Activated naive CD4-positive, alpha-beta T cell treated with anti-CD3 and anti-CD28 coated beads for 36 hours (primary cell): ENCODE data around the gene ALOXE3. TPM values are rescaled to one million over a fixed set of nuclear protein-coding genes. Genes with fewer than 3 reads are reported as not detected.

Experiments
- CTCF ChIA-PET: fragments of 350-600 bp; sonication (Branson Sonifier 250); formaldehyde crosslinking; loops from one replicate; lab custom pipeline; 2021; ENCODE audit warnings: antibody characterized with exemption; lab: Charles Lee
- DNase-seq: peaks from one replicate; pipeline ENCODE4 v3.0.0-alpha.2; 2020
- H3K27ac Mint-ChIP-seq: one replicate; pipeline ENCODE4 v1.8.0; 2021; ENCODE audit warnings: mild to moderate bottlenecking, mixed read lengths
- H3K27me3 Mint-ChIP-seq: one replicate; pipeline ENCODE4 v1.8.0; 2021; ENCODE audit warnings: low read depth, mixed read lengths
- H3K36me3 Mint-ChIP-seq: one replicate; pipeline ENCODE4 v1.8.0; 2021; ENCODE audit warnings: low read depth, mixed read lengths
- H3K4me1 Mint-ChIP-seq: one replicate; pipeline ENCODE4 v1.8.0; 2021; ENCODE audit warnings: low read depth, mixed read lengths
- H3K4me3 Mint-ChIP-seq: one replicate; pipeline ENCODE4 v1.8.0; 2021; ENCODE audit warnings: mild to moderate bottlenecking, moderate library complexity, mixed read lengths
- H3K9me3 Mint-ChIP-seq: one replicate; pipeline ENCODE4 v1.8.0; 2021; ENCODE audit warnings: mixed read lengths
- intact Hi-C: fragments of 100-400 bp; cut with micrococcal nuclease; formaldehyde crosslinking; loops from one replicate; pipeline ENCODE4 v1.15.1; 2023
- total RNA-seq, 2 experiments: library from RNA; stranded (reverse); gene quantifications; one replicate each; pipeline ENCODE4 v1.2.3, GENCODE V29; 2021

Gene ALOXE3
- total RNA-seq, 2 experiments from 2014 or later = not detected

- H3K4me1 Mint-ChIP-seq = peaks cover 10% of the 10 kb centered on the region
- no peak overlapping the region for H3K4me3 Mint-ChIP-seq
- intact Hi-C loops = no loop called here
- H3K27me3 Mint-ChIP-seq = no peaks in the 10 kb centered on the region
- H3K36me3 Mint-ChIP-seq = peaks cover 30% of the 10 kb centered on the region
- H3K9me3 Mint-ChIP-seq = no peaks in the 10 kb centered on the region
- no peak for DNase-seq
- H3K27ac Mint-ChIP-seq = no peak overlapping the region
- CTCF ChIA-PET = interaction anchor here (0.6 to 0.9 kb wide), 3 partner anchors 9 to 39 kb away, joined by 3 to 5 read pairs (median 3); no protein-coding TSS in a partner anchor
Observed at GRCh38 chr17:8146381-8147140, 28.2 kb upstream of the ALOXE3 start.

GRCh38 chr17:8145811-8146210 lies 27.5 kb upstream of the ALOXE3 start:
- no peak for DNase-seq
- intact Hi-C loops = no loop called here
- CTCF ChIA-PET = interaction anchor here (0.9 kb wide), 1 partner anchor 40 kb away, joined by 3 read pairs; no protein-coding TSS in a partner anchor
- H3K27me3 Mint-ChIP-seq = no peaks in the 10 kb centered on the region
- peaks cover 9% of the 10 kb centered on the region for H3K4me1 Mint-ChIP-seq
- no peak overlapping the region for H3K27ac Mint-ChIP-seq
- H3K36me3 Mint-ChIP-seq = peaks cover 36% of the 10 kb centered on the region
- H3K4me3 Mint-ChIP-seq = no peak overlapping the region
- no peaks in the 10 kb centered on the region for H3K9me3 Mint-ChIP-seq

- Mint-ChIP-seq H3K4me3 (no peak overlapping the region), H3K4me1 (peaks cover 10% of the 10 kb centered on the region), H3K9me3 (no peaks in the 10 kb centered on the region), H3K36me3 (peaks cover 39% of the 10 kb centered on the region), H3K27ac (no peak overlapping the region), H3K27me3 (no peaks in the 10 kb centered on the region)
- no peak for DNase-seq
- intact Hi-C loops = no loop called here
- CTCF ChIA-PET = no interaction called here
Observed at GRCh38 chr17:8144401-8145231, 26.3 kb upstream of the ALOXE3 start.

- peaks cover 38% of the 10 kb centered on the region for H3K36me3 Mint-ChIP-seq
- no peaks in the 10 kb centered on the region for H3K27me3 Mint-ChIP-seq
- peaks cover 11% of the 10 kb centered on the region for H3K4me1 Mint-ChIP-seq
- no peak overlapping the region for H3K27ac Mint-ChIP-seq
- no peak for DNase-seq
- CTCF ChIA-PET = interaction anchor here (0.6 kb wide), 1 partner anchor 10 kb away, joined by 8 read pairs; no protein-coding TSS in a partner anchor
- intact Hi-C loops = no loop called here
- H3K9me3 Mint-ChIP-seq = no peaks in the 10 kb centered on the region
- H3K4me3 Mint-ChIP-seq = no peak overlapping the region
Observed at GRCh38 chr17:8143581-8144400, 25.5 kb upstream of the ALOXE3 start.

GRCh38 chr17:8142887-8143580 lies 24.7 kb upstream of the ALOXE3 start:
- Mint-ChIP-seq H3K36me3 (peaks cover 38% of the 10 kb centered on the region), H3K4me3 (no peak overlapping the region), H3K27ac (no peak overlapping the region), H3K9me3 (no peaks in the 10 kb centered on the region), H3K27me3 (no peaks in the 10 kb centered on the region), H3K4me1 (peaks cover 11% of the 10 kb centered on the region)
- intact Hi-C loops = no loop called here
- CTCF ChIA-PET = interaction anchor here (0.6 kb wide), 1 partner anchor 9 kb away, joined by 8 read pairs; no protein-coding TSS in a partner anchor
- no peak for DNase-seq

- peaks cover 11% of the 10 kb centered on the region for H3K4me1 Mint-ChIP-seq
- DNase-seq = no peak
- no peak overlapping the region for H3K27ac Mint-ChIP-seq
- H3K4me3 Mint-ChIP-seq = no peak overlapping the region
- peaks cover 34% of the 10 kb centered on the region for H3K36me3 Mint-ChIP-seq
- no peaks in the 10 kb centered on the region for H3K27me3 Mint-ChIP-seq
- intact Hi-C loops = no loop called here
- CTCF ChIA-PET = no interaction called here
- no peaks in the 10 kb centered on the region for H3K9me3 Mint-ChIP-seq
Observed at GRCh38 chr17:8142158-8142886, 24.0 kb upstream of the ALOXE3 start.

- intact Hi-C loops = no loop called here
- Mint-ChIP-seq H3K27ac (no peak overlapping the region), H3K4me1 (peaks cover 12% of the 10 kb centered on the region), H3K4me3 (no peak overlapping the region), H3K36me3 (peaks cover 32% of the 10 kb centered on the region), H3K9me3 (no peaks in the 10 kb centered on the region), H3K27me3 (no peaks in the 10 kb centered on the region)
- CTCF ChIA-PET = interaction anchor here (1.1 kb wide), 3 partner anchors 15 to 67 kb away, joined by 3 to 4 read pairs (median 4); no protein-coding TSS in a partner anchor
- DNase-seq = no peak
Observed at GRCh38 chr17:8141741-8142140, 23.4 kb upstream of the ALOXE3 start.

GRCh38 chr17:8141045-8141444 lies 22.7 kb upstream of the ALOXE3 start:
- Mint-ChIP-seq H3K27ac (no peak overlapping the region), H3K36me3 (peaks cover 26% of the 10 kb centered on the region), H3K27me3 (no peaks in the 10 kb centered on the region), H3K4me1 (peaks cover 13% of the 10 kb centered on the region), H3K9me3 (no peaks in the 10 kb centered on the region), H3K4me3 (no peak overlapping the region)
- CTCF ChIA-PET = interaction anchor here (1.1 to 4.6 kb wide), 4 partner anchors 15 to 67 kb away, joined by 3 to 29 read pairs (median 4); partner anchors contain the start of gene HES7
- intact Hi-C loops = no loop called here
- DNase-seq = no peak

- intact Hi-C loops = no loop called here
- H3K27me3 Mint-ChIP-seq = no peaks in the 10 kb centered on the region
- peak overlapping the region; percentile 17 for H3K27ac Mint-ChIP-seq
- peaks cover 24% of the 10 kb centered on the region for H3K36me3 Mint-ChIP-seq
- no peak overlapping the region for H3K4me3 Mint-ChIP-seq
- CTCF ChIA-PET = interaction anchor here (0.6 to 4.7 kb wide), 7 partner anchors 8 to 66 kb away, joined by 3 to 48 read pairs (median 4); partner anchors contain the start of gene HES7
- no peaks in the 10 kb centered on the region for H3K9me3 Mint-ChIP-seq
- peaks cover 13% of the 10 kb centered on the region for H3K4me1 Mint-ChIP-seq
- DNase-seq = no peak
Observed at GRCh38 chr17:8140065-8141029, 22.0 kb upstream of the ALOXE3 start.
